Measurements from ENCODE around the gene DAP. TPM values are rescaled to one million over a fixed set of nuclear protein-coding genes. Genes with fewer than 3 reads are reported as not detected.

DAP gene
- total RNA-seq (2022) (114 and 123 TPM in 2 replicates), Bru-seq, nascent RNA (percentile 84 among the genes with signal in this experiment), BruChase-seq, experiment 1, labeled RNA remaining after a 6-hour chase (percentile 74 among the genes with signal in this experiment), BruChase-seq, experiment 2, labeled RNA remaining after a 2-hour chase (percentile 75 among the genes with signal in this experiment)
- long read RNA-seq, transcript DAP-201 (4 exons, 2,339 nt) = major isoform, 376 of 412 reads
- long read RNA-seq, partial matches to known transcripts = 4 of 412 reads
- long read RNA-seq, other reads (novel, unspliced or antisense) = 29 of 412 reads

GRCh38 chr5:10761185-10761932 lies at the start of gene DAP:
DAP (minus strand) TSS chr5:10761234; CDS start chr5:10761068, 166 bp downstream.
- intact Hi-C loops (cut with micrococcal nuclease) = loop anchor here (2.0 kb wide), 1 partner anchor 37 kb away; no protein-coding TSS in a partner anchor
- ChIA-PET CTCF (no interaction called here), POLR2A (interaction anchor here (0.6 to 0.9 kb wide), 4 partner anchors 10 to 498 kb away, joined by 3 to 7 read pairs (median 4); no protein-coding TSS in a partner anchor)
- Mint-ChIP-seq H3K4me1 (ENCODE audit: insufficient read depth, unreplicated experiment) (peaks cover 5% of the 10 kb centered on the region), H3K4me3 (ENCODE audit: unreplicated experiment) (peak within 1 kb of the TSS; percentile 81), H3K27me3 (ENCODE audit: insufficient read depth, unreplicated experiment) (no peaks in the 10 kb centered on the region), H3K9me3 (ENCODE audit: unreplicated experiment) (no peaks in the 10 kb centered on the region), H3K27ac (ENCODE audit: low read depth, unreplicated experiment) (peak within 1 kb of the TSS; percentile 76), H3K36me3 (ENCODE audit: insufficient read depth, unreplicated experiment) (peaks cover 18% of the 10 kb centered on the region)
- BruUV-seq (replicated peaks) = no TSS peak
- DNase-seq (ENCODE audit: unreplicated experiment) = peak; percentile 76
- no peak for TF ChIP-seq CTCF (IDR thresholded peaks at IDR 0.05; ENCODE audit: unreplicated experiment)

- POLR2A ChIA-PET = no interaction called here
- BruUV-seq (replicated peaks) = no TSS peak
- Mint-ChIP-seq H3K4me1 (ENCODE audit: insufficient read depth, unreplicated experiment) (no peaks in the 10 kb centered on the region), H3K27me3 (ENCODE audit: insufficient read depth, unreplicated experiment) (peaks cover 39% of the 10 kb centered on the region), H3K9me3 (ENCODE audit: unreplicated experiment) (no peaks in the 10 kb centered on the region), H3K36me3 (ENCODE audit: insufficient read depth, unreplicated experiment) (no peaks in the 10 kb centered on the region), H3K27ac (ENCODE audit: low read depth, unreplicated experiment) (no peak overlapping the region), H3K4me3 (ENCODE audit: unreplicated experiment) (no peak overlapping the region)
- no peak for TF ChIP-seq CTCF (IDR thresholded peaks at IDR 0.05; ENCODE audit: unreplicated experiment)
- DNase-seq (ENCODE audit: unreplicated experiment) = no peak
- intact Hi-C loops (cut with micrococcal nuclease) = no loop called here
- CTCF ChIA-PET = interaction anchor here (0.7 to 0.8 kb wide), 2 partner anchors 9 to 374 kb away, joined by 3 read pairs; no protein-coding TSS in a partner anchor
These were observed 47.6 kb upstream of the DAP start for GRCh38 chr5:10808347-10809226.

GRCh38 chr5:10801931-10802666 lies 41.1 kb upstream of the DAP start:
- H3K9me3 Mint-ChIP-seq (ENCODE audit: unreplicated experiment) = no peaks in the 10 kb centered on the region
- peaks cover 39% of the 10 kb centered on the region for H3K27me3 Mint-ChIP-seq (ENCODE audit: insufficient read depth, unreplicated experiment)
- intact Hi-C loops (cut with micrococcal nuclease) = no loop called here
- H3K36me3 Mint-ChIP-seq (ENCODE audit: insufficient read depth, unreplicated experiment) = no peaks in the 10 kb centered on the region
- ChIA-PET POLR2A (no interaction called here), CTCF (interaction anchor here (0.6 to 1.8 kb wide), 3 partner anchors 12 to 442 kb away, joined by 3 to 5 read pairs (median 3); no protein-coding TSS in a partner anchor)
- BruUV-seq (replicated peaks) = no TSS peak
- no peak overlapping the region for H3K27ac Mint-ChIP-seq (ENCODE audit: low read depth, unreplicated experiment)
- H3K4me1 Mint-ChIP-seq (ENCODE audit: insufficient read depth, unreplicated experiment) = peaks cover under 1% of the 10 kb centered on the region
- DNase-seq (ENCODE audit: unreplicated experiment) = no peak
- no peak for TF ChIP-seq CTCF (IDR thresholded peaks at IDR 0.05; ENCODE audit: unreplicated experiment)
- H3K4me3 Mint-ChIP-seq (ENCODE audit: unreplicated experiment) = no peak overlapping the region
